ENCODE data around the gene CHRND.

Gene CHRND

GRCh38 chr2:232502911-232503808 lies 22.8 kb upstream of the CHRND start:
- DNase-seq (ENCODE audit: low read depth) = peak; percentile 25
- H3K4me3 ChIP-seq (ENCODE audit: low read depth, low read length) = no peak overlapping the region
- TF ChIP-seq CTCF (IDR thresholded peaks at IDR 0.05; ENCODE audit: low read depth, low read length) (no peak), POLR2A (IDR thresholded peaks at IDR 0.05; ENCODE audit: extremely low read depth, insufficient read length) (no peak), MYC (IDR thresholded peaks at IDR 0.05; ENCODE audit: low read depth, low read length) (no peak), MAX (IDR thresholded peaks at IDR 0.05; ENCODE audit: low read depth, low read length) (no peak)

- no peak overlapping the region for H3K4me3 ChIP-seq (ENCODE audit: low read depth, low read length)
- TF ChIP-seq POLR2A (IDR thresholded peaks at IDR 0.05; ENCODE audit: extremely low read depth, insufficient read length) (no peak), MAX (IDR thresholded peaks at IDR 0.05; ENCODE audit: low read depth, low read length) (no peak), CTCF (IDR thresholded peaks at IDR 0.05; ENCODE audit: low read depth, low read length) (no peak), MYC (IDR thresholded peaks at IDR 0.05; ENCODE audit: low read depth, low read length) (no peak)
- DNase-seq (ENCODE audit: low read depth) = no peak
Observed at GRCh38 chr2:232503809-232504323, 22.1 kb upstream of the CHRND start.

- TF ChIP-seq POLR2A (IDR thresholded peaks at IDR 0.05; ENCODE audit: extremely low read depth, insufficient read length) (no peak), MAX (IDR thresholded peaks at IDR 0.05; ENCODE audit: low read depth, low read length) (no peak), MYC (IDR thresholded peaks at IDR 0.05; ENCODE audit: low read depth, low read length) (no peak)
- DNase-seq (ENCODE audit: low read depth) = no peak
- H3K4me3 ChIP-seq (ENCODE audit: low read depth, low read length) = no peak overlapping the region
Observed at GRCh38 chr2:232504438-232504837, 21.5 kb upstream of the CHRND start.

GRCh38 chr2:232505856-232506255 lies 20.1 kb upstream of the CHRND start:
- no peak for DNase-seq (ENCODE audit: low read depth)
- no peak for TF ChIP-seq MYC (IDR thresholded peaks at IDR 0.05; ENCODE audit: low read depth, low read length)
- no peak for TF ChIP-seq MAX (IDR thresholded peaks at IDR 0.05; ENCODE audit: low read depth, low read length)
- no peak for TF ChIP-seq POLR2A (IDR thresholded peaks at IDR 0.05; ENCODE audit: extremely low read depth, insufficient read length)
- no peak for TF ChIP-seq CTCF (IDR thresholded peaks at IDR 0.05; ENCODE audit: low read depth, low read length)
- no peak overlapping the region for H3K4me3 ChIP-seq (ENCODE audit: low read depth, low read length)

GRCh38 chr2:232506709-232507108 lies 19.3 kb upstream of the CHRND start:
- H3K4me3 ChIP-seq (ENCODE audit: low read depth, low read length) = no peak overlapping the region
- no peak for DNase-seq (ENCODE audit: low read depth)
- no peak for TF ChIP-seq MAX (IDR thresholded peaks at IDR 0.05; ENCODE audit: low read depth, low read length)
- TF ChIP-seq POLR2A (IDR thresholded peaks at IDR 0.05; ENCODE audit: extremely low read depth, insufficient read length) = no peak
- no peak for TF ChIP-seq CTCF (IDR thresholded peaks at IDR 0.05; ENCODE audit: low read depth, low read length)
- TF ChIP-seq MYC (IDR thresholded peaks at IDR 0.05; ENCODE audit: low read depth, low read length) = no peak

- DNase-seq (ENCODE audit: low read depth) = no peak
- no peak overlapping the region for H3K4me3 ChIP-seq (ENCODE audit: low read depth, low read length)
- TF ChIP-seq MYC (IDR thresholded peaks at IDR 0.05; ENCODE audit: low read depth, low read length) (no peak), CTCF (IDR thresholded peaks at IDR 0.05; ENCODE audit: low read depth, low read length) (no peak), MAX (IDR thresholded peaks at IDR 0.05; ENCODE audit: low read depth, low read length) (no peak), POLR2A (IDR thresholded peaks at IDR 0.05; ENCODE audit: extremely low read depth, insufficient read length) (no peak)
Observed at GRCh38 chr2:232508251-232508650, 17.7 kb upstream of the CHRND start.

All from NB4 (cell line).